ENCODE measurements around the gene PIP5K1B.

Gene PIP5K1B

DNA sequence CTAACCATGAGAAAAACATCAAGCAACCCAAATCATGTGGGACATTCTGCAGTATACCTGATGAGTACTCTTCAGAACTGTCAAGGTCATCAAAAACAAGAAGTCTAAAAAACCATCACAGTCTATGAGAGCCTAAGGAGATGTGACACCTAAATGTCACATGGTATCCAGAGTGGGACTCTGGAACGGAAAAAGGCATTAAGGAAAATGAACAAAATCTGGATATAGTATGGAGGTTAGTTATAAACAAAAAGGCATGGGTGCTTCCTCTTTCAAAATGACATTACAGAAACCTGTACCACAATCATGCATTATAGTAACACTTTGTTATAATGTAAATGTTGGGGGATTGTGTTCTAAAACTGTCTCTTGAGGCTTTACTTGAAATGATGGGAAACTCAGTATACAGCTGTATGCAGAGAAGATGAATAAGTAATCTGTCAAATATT, 261.5 kb downstream of the PIP5K1B start:
- TF ChIP-seq, protein P1, sequence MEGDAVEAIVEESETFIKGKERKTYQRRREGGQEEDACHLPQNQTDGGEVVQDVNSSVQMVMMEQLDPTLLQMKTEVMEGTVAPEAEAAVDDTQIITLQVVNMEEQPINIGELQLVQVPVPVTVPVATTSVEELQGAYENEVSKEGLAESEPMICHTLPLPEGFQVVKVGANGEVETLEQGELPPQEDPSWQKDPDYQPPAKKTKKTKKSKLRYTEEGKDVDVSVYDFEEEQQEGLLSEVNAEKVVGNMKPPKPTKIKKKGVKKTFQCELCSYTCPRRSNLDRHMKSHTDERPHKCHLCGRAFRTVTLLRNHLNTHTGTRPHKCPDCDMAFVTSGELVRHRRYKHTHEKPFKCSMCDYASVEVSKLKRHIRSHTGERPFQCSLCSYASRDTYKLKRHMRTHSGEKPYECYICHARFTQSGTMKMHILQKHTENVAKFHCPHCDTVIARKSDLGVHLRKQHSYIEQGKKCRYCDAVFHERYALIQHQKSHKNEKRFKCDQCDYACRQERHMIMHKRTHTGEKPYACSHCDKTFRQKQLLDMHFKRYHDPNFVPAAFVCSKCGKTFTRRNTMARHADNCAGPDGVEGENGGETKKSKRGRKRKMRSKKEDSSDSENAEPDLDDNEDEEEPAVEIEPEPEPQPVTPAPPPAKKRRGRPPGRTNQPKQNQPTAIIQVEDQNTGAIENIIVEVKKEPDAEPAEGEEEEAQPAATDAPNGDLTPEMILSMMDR (IDR thresholded peaks at IDR 0.05; ENCODE audit: low read depth, low read length) = no peak

DNA sequence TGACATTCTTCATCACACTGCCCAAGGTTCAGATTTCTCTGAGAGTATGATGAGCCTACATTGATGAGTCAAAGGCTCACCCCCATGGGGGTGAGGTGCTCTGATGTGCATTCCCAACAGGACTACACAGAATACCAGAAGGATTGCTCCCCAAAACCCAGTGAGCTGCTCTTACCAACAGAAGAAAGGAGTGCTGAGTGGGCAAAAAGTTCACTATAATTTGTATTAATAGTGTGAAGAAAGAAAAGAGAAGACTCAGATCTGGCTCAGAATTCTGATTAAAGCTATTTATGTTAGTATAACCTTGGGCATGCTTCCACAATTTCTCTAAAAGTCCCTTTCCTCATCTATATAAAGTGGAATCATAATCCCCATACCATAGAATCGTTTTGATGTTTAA, 262.8 kb downstream of the PIP5K1B start:
- H3K4me3 ChIP-seq (ENCODE audit: low read depth, low read length) = no peak overlapping the region
- TF ChIP-seq, protein P1 (IDR thresholded peaks at IDR 0.05; ENCODE audit: low read depth, low read length) = no peak

More for the DNA sequence above, 261.5 kb downstream of the PIP5K1B start:
- H3K4me3 ChIP-seq (ENCODE audit: low read depth, low read length) = no peak overlapping the region

DNA sequence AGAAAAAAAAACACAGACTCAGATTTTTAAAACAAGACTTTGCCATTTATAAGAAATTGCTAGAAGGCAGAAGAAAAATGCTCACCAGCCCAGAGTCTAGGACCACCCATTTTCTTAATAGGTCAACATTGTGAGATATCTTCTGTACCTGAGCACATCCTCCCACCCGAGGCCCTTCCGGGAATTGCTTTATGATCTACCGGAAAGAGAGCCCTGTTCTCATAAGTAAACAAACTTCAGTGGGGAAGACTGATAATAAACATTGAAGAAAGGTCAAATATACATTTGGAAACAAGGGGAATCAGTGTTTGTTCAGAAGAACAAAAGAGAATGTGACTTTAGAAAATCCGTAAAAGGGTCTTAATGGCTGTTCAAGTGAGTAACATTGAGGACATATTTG, 264.5 kb downstream of the PIP5K1B start:
- TF ChIP-seq, protein P1 (IDR thresholded peaks at IDR 0.05; ENCODE audit: low read depth, low read length) = no peak
- no peak overlapping the region for H3K4me3 ChIP-seq (ENCODE audit: low read depth, low read length)

DNA sequence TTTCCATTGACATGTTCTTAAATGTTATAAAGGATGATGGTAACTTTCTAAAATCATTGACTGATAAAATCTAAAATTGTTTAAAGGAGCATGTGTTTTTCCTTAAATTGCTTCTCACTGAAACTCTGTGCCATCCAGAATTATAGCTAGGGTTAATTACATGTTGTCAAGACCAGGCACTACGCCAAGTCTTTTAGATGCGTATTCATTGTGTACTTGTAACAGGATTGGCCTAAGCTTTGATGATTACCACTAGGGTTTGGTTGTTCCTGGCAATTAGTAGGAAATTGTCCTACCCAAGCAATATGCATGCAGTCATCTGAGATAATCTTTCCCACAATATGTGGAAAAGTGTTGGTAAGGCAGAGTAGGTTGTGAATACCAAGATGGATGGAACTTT, 265.1 kb downstream of the PIP5K1B start:
- H3K4me3 ChIP-seq (ENCODE audit: low read depth, low read length) = no peak overlapping the region
- TF ChIP-seq, protein P1 (IDR thresholded peaks at IDR 0.05; ENCODE audit: low read depth, low read length) = no peak

DNA sequence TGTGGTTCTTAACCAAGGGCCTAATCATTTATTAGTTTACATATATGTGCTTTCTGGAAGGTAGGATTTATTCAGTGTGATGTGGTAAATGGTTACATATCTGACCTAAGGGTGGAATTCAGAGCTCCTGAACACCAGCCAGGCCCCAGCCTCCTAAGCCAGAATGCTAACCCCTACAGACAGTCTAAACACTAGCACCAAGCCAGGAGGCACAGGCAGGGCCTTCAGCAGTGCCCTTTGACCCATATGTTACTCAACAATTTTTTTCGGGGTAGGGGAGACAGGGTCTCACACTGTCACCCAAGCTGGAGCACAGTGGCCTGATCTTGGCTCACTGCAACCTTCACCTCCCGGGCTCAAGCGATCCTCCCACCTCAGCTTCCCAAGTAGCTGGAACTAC, 268.6 kb downstream of the PIP5K1B start:
- TF ChIP-seq, protein P1 (IDR thresholded peaks at IDR 0.05; ENCODE audit: low read depth, low read length) = no peak
- H3K4me3 ChIP-seq (ENCODE audit: low read depth, low read length) = no peak overlapping the region

DNA sequence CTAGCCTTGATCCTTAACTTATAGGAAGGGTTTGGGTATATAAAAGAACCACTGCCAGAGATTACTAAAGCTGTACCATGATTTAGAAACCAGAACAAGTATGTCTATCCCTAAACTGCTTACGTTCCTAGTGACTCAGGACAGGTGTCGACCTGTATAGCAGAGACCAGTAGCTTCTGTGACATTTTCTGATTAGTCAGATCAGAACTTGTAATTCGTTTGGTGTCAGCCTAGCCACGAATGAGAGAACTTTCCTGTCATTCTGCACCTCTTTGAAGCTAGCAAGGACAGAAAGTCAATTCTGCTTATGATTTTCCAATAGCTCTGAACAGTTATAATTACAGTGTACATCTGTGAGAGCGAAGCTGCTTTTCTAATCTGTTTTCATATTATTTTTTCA, 269.4 kb downstream of the PIP5K1B start:
- no peak overlapping the region for H3K4me3 ChIP-seq (ENCODE audit: low read depth, low read length)

DNA sequence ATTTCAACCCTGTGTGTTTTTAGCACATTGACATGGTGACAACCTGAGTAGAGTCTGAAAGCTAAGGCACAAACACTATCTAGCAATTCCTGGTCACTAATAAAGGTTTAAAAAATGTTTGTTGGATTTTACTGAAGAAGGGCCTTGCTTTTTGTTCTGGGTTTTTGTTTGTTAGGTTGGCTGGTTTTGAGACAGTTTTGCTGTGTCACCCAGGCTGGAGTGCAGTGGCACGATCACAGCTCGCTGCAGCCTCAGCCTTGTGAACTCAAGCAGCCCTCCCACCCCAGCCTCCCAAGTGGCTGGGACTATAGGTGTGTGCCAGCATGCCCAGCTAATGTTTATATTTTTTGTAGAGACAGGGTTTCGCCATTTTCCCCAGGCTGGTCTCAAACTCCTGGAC, 269.9 kb downstream of the PIP5K1B start:
- TF ChIP-seq, protein P1 (IDR thresholded peaks at IDR 0.05; ENCODE audit: low read depth, low read length) = no peak
- H3K4me3 ChIP-seq (ENCODE audit: low read depth, low read length) = no peak overlapping the region

More for the DNA sequence above, 269.4 kb downstream of the PIP5K1B start:
- TF ChIP-seq, protein P1 (IDR thresholded peaks at IDR 0.05; ENCODE audit: low read depth, low read length) = no peak
